Vagina (tissue), 2 donors: ENCODE measurements around the gene ADAM15.

ENCODE experiments used
- CTCF ChIP-seq, 3 experiments: fragments of 450-650 bp in 2 of 3; fragments of 200-600 bp in 1 of 3; sonication (generic) in 1 of 3; IDR thresholded peaks; one replicate each; pipeline ENCODE4 v1.5.1; 2017 to 2019; ENCODE audit warnings: antibody characterized with exemption in 3 of 3, mild to moderate bottlenecking in 2 of 3, moderate library complexity in 2 of 3
- POLR2A ChIP-seq, 2 donors: fragments of 450-650 bp; IDR thresholded peaks; one replicate each; pipeline ENCODE4 v1.6.1; 2017; ENCODE audit warnings: antibody characterized with exemption in 2 of 2, mild to moderate bottlenecking in 2 of 2, moderate library complexity in 2 of 2

DNA sequence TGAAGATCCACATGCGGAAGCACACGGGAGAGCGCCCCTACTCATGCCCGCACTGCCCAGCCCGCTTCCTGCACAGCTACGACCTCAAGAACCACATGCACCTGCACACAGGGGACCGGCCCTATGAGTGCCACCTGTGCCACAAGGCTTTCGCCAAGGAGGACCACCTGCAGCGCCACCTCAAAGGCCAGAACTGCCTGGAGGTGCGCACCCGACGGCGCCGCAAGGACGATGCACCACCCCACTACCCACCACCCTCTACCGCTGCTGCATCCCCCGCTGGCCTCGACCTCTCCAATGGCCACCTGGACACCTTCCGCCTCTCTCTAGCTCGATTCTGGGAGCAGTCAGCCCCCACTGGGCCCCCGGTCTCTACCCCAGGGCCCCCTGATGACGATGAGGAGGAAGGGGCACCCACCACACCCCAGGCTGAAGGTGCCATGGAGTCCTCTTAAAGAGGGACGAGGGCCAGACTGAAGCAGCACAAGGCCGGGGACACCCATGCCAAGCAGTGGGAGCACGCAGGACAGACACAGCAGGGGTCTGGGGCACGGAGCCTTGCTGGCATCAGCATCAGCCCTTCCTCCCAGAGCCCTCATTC, 34.8 kb upstream of the ADAM15 start:
- TF ChIP-seq CTCF (IDR thresholded peaks at IDR 0.05) (no peak), POLR2A (IDR thresholded peaks at IDR 0.05) (no peak)
